Neural cell (in vitro differentiated cells): ENCODE measurements around the gene LAMA5. TPM values are rescaled to one million over a fixed set of nuclear protein-coding genes. Genes with fewer than 3 reads are reported as not detected.

ENCODE experiments used
- H2AFZ ChIP-seq: fragments of 200-600, 300-800 bp; sonication (generic), shearing (Covaris generic); 2 replicates; pipeline ENCODE4 v1.6.0; 2014; ENCODE audit warnings: low read depth, mild to moderate bottlenecking, antibody characterized with exemption, low read length, moderate library complexity
- H3F3A ChIP-seq: fragments of 200-600 bp; shearing (Covaris generic); 2 replicates; pipeline ENCODE4 v1.6.1; 2016; ENCODE audit warnings: mild to moderate bottlenecking, moderate library complexity, mixed read lengths, antibody characterized with exemption, low read length; ENCODE audit not compliant: insufficient read depth, poor library complexity, severe bottlenecking
- H3K27ac ChIP-seq: fragments of 200-600, 300-800 bp; sonication (generic), shearing (Covaris generic); 2 replicates; pipeline ENCODE4 v1.5.1; 2014; ENCODE audit warnings: mild to moderate bottlenecking, low read length, moderate library complexity
- H3K27me3 ChIP-seq: fragments of 300-800, 200-600 bp; sonication (generic), shearing (Covaris generic); 2 replicates; pipeline ENCODE4 v1.6.0; 2014; ENCODE audit warnings: mild to moderate bottlenecking, low read depth, low read length, moderate library complexity; ENCODE audit not compliant: insufficient read depth
- H3K36me3 ChIP-seq: fragments of 300-800, 200-600 bp; sonication (generic), shearing (Covaris generic); 2 replicates; pipeline ENCODE4 v1.5.1; 2014; ENCODE audit warnings: mild to moderate bottlenecking, antibody characterized with exemption, low read length, moderate library complexity; ENCODE audit not compliant: insufficient read depth
- H3K4me2 ChIP-seq: fragments of 300-800, 200-600 bp; sonication (generic), shearing (Covaris generic); 2 replicates; pipeline ENCODE4 v1.6.0; 2014; ENCODE audit warnings: mild to moderate bottlenecking, low read length
- H3K4me3 ChIP-seq: fragments of 300-800, 200-600 bp; sonication (generic), shearing (Covaris generic); 2 replicates; pipeline ENCODE4 v1.5.1; 2014; ENCODE audit warnings: mild to moderate bottlenecking, low read length, moderate library complexity
- H3K79me2 ChIP-seq: fragments of 200-600 bp; shearing (Covaris generic); replicated peaks from 2 replicates; pipeline ENCODE4 v1.6.0; 2014; ENCODE audit warnings: mild to moderate bottlenecking, low read length, moderate library complexity; ENCODE audit not compliant: insufficient read depth
- H3K9ac ChIP-seq: fragments of 300-800, 200-600 bp; sonication (generic), shearing (Covaris generic); 2 replicates; pipeline ENCODE4 v1.6.1; 2016; ENCODE audit warnings: mild to moderate bottlenecking, low read length, mixed read lengths
- H3K9me2 ChIP-seq: fragments of 200-600 bp; shearing (Covaris generic); 2 replicates; pipeline ENCODE4 v1.6.1; 2016; ENCODE audit warnings: mild to moderate bottlenecking, low read length, mixed read lengths; ENCODE audit not compliant: insufficient read depth
- H3K9me3 ChIP-seq: fragments of 200-600, 300-800 bp; sonication (generic), shearing (Covaris generic); 2 replicates; pipeline ENCODE4 v1.6.1; 2016; ENCODE audit warnings: mild to moderate bottlenecking, mixed run types, low read length, moderate library complexity, mixed read lengths
- H4K20me1 ChIP-seq: fragments of 200-600 bp; shearing (Covaris generic); 2 replicates; pipeline ENCODE4 v1.6.1; 2016; ENCODE audit warnings: mild to moderate bottlenecking, mixed run types; ENCODE audit not compliant: insufficient read depth
- EP300 ChIP-seq: fragments of 450-650 bp; conservative IDR thresholded peaks from 2 replicates; pipeline ENCODE4 v1.6.1; 2014; ENCODE audit warnings: antibody characterized with exemption, mild to moderate bottlenecking, moderate library complexity; ENCODE audit not compliant: poor library complexity, severe bottlenecking
- EZH2 ChIP-seq: fragments of 200-600, 300-800 bp; shearing (Covaris generic), sonication (generic); IDR thresholded peaks from 2 replicates; pipeline ENCODE4 v1.6.1; 2014; ENCODE audit warnings: antibody characterized with exemption, low read length, borderline replicate concordance, mild to moderate bottlenecking; ENCODE audit not compliant: insufficient read depth, poor library complexity, severe bottlenecking
- MXI1 ChIP-seq: fragments of 450-650 bp; conservative IDR thresholded peaks from 2 replicates; pipeline ENCODE4 v1.6.1; 2014; ENCODE audit warnings: antibody characterized with exemption, mild to moderate bottlenecking; ENCODE audit not compliant: poor library complexity, severe bottlenecking
- POLR2AphosphoS5 ChIP-seq: IDR thresholded peaks from 2 replicates; pipeline ENCODE4 v1.6.1; 2012
- RAD21 ChIP-seq: fragments of 450-650 bp; conservative IDR thresholded peaks from 2 replicates; pipeline ENCODE4 v1.6.1; 2014; ENCODE audit warnings: antibody characterized with exemption, mild to moderate bottlenecking, moderate library complexity
- SMC3 ChIP-seq: fragments of 450-650 bp; conservative IDR thresholded peaks from 2 replicates; pipeline ENCODE4 v1.6.1; 2014; ENCODE audit warnings: antibody characterized with exemption, mild to moderate bottlenecking, moderate library complexity; ENCODE audit not compliant: poor library complexity
- TAF1 ChIP-seq: IDR thresholded peaks from 2 replicates; pipeline ENCODE4 v1.6.1; 2012; ENCODE audit warnings: low read depth
- polyA plus RNA-seq: library from polyadenylated mRNA; depleted of rRNA; stranded (reverse); fragments of >200 nt; gene quantifications from 2 replicates; pipeline ENCODE4 v1.2.3, GENCODE V29; 2014
- TF ChIP-seq, protein P1 (sequence below): fragments of 450-650 bp; IDR thresholded peaks from 2 replicates; pipeline ENCODE4 v1.5.1; 2014; ENCODE audit warnings: antibody characterized with exemption, mild to moderate bottlenecking, moderate library complexity; ENCODE audit not compliant: poor library complexity, severe bottlenecking
- TF ChIP-seq, protein P2 (sequence below): IDR thresholded peaks from 2 replicates; pipeline ENCODE4 v1.6.1; 2012; ENCODE audit warnings: borderline replicate concordance

The LAMA5 gene
- polyA plus RNA-seq, 1 donor from 2014 or later, result 27.2 TPM

DNA sequence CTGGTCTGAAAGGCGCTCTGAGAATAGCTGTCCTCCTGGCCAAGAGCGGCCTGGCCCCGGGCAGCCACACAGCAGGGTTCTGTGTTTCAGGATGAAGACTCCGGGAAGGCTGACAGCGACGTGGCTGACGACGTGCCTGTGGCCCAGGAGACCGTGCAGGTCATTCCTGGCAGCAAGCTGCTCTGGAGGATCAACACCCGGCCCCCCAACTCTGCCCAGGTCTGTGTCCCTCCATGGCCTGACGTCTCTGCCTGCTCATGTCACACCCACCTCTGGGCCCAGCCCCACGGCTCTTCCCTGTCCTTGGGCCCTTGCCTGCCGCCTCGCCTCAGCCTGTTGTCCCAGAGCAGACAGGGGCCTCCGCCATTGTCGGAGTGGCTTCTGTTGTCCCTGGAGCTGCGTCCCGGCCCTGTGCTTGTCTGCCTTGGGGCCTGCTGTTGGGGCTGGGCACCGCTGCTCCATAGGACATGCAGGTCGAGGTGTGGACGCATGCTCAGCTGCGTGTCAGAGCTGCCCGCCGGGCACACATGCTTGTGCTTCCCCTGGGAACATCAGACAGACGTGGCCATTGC lies 80.5 kb downstream of the LAMA5 start (continued):
- TF ChIP-seq EP300 (no peak), TAF1 (no peak)

DNA sequence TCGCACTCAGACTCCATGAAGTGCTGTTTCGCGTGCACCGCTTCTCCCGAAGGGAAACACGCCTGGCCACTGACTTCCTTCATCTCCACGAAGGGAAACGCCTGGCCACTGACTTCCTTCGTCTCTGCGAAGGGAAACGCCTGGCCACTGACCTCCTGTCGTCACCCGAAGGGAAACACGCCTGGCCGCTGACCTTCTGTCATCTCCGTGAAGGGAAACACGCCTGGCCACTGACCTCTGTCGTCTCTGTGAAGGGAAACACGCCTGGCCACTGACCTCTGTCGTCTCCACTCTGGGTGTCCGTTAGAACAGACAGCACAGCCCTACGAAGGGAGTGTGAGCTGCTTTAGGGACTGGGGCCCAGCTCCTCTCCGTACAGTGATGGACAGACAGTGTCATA lies 81.4 kb downstream of the LAMA5 start:
- no peak overlapping the region for H3K9ac ChIP-seq
- H3K79me2 ChIP-seq, result no peaks in the 10 kb centered on the region
- no peaks in the 10 kb centered on the region for H3K36me3 ChIP-seq
- no peaks in the 10 kb centered on the region for H3F3A ChIP-seq
- H3K9me3 ChIP-seq, result no peaks in the 10 kb centered on the region
- H3K27ac ChIP-seq, result no peak overlapping the region
- no peaks in the 10 kb centered on the region for H3K27me3 ChIP-seq
- TF ChIP-seq POLR2AphosphoS5 (no peak), EZH2 (no peak), RAD21 (no peak), EP300 (no peak), TAF1 (no peak)
- TF ChIP-seq, protein P1, sequence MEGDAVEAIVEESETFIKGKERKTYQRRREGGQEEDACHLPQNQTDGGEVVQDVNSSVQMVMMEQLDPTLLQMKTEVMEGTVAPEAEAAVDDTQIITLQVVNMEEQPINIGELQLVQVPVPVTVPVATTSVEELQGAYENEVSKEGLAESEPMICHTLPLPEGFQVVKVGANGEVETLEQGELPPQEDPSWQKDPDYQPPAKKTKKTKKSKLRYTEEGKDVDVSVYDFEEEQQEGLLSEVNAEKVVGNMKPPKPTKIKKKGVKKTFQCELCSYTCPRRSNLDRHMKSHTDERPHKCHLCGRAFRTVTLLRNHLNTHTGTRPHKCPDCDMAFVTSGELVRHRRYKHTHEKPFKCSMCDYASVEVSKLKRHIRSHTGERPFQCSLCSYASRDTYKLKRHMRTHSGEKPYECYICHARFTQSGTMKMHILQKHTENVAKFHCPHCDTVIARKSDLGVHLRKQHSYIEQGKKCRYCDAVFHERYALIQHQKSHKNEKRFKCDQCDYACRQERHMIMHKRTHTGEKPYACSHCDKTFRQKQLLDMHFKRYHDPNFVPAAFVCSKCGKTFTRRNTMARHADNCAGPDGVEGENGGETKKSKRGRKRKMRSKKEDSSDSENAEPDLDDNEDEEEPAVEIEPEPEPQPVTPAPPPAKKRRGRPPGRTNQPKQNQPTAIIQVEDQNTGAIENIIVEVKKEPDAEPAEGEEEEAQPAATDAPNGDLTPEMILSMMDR, result no peak
- TF ChIP-seq, protein P2, sequence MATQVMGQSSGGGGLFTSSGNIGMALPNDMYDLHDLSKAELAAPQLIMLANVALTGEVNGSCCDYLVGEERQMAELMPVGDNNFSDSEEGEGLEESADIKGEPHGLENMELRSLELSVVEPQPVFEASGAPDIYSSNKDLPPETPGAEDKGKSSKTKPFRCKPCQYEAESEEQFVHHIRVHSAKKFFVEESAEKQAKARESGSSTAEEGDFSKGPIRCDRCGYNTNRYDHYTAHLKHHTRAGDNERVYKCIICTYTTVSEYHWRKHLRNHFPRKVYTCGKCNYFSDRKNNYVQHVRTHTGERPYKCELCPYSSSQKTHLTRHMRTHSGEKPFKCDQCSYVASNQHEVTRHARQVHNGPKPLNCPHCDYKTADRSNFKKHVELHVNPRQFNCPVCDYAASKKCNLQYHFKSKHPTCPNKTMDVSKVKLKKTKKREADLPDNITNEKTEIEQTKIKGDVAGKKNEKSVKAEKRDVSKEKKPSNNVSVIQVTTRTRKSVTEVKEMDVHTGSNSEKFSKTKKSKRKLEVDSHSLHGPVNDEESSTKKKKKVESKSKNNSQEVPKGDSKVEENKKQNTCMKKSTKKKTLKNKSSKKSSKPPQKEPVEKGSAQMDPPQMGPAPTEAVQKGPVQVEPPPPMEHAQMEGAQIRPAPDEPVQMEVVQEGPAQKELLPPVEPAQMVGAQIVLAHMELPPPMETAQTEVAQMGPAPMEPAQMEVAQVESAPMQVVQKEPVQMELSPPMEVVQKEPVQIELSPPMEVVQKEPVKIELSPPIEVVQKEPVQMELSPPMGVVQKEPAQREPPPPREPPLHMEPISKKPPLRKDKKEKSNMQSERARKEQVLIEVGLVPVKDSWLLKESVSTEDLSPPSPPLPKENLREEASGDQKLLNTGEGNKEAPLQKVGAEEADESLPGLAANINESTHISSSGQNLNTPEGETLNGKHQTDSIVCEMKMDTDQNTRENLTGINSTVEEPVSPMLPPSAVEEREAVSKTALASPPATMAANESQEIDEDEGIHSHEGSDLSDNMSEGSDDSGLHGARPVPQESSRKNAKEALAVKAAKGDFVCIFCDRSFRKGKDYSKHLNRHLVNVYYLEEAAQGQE, result no peak
- H3K9me2 ChIP-seq, result no peaks in the 10 kb centered on the region
- no peak overlapping the region for H2AFZ ChIP-seq
- no peak overlapping the region for H3K4me3 ChIP-seq
- no peak overlapping the region for H3K4me2 ChIP-seq
- no peaks in the 10 kb centered on the region for H4K20me1 ChIP-seq

DNA sequence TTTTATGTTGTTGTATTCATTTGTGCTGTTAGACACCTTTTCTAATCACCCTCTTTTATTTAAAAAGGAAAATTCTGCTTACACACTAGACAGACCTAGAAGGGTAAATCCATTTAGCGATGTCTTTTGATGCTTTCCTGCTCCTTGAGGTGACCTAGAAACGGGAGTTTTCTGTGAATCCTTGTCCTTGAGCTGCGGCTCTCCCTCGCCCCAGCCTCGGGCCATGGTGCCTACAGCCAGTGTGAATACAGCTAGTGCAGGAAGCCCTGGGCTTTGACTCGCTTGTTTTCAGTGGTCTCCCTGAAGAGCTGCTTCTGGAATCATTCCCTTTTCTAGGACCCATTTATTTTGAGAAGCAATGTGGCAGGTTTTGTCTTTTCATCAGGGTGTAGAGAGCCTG lies 82.0 kb downstream of the LAMA5 start:
- no peaks in the 10 kb centered on the region for H3K9me3 ChIP-seq
- TF ChIP-seq RAD21 (no peak), EZH2 (no peak), MXI1 (no peak), EP300 (no peak), POLR2AphosphoS5 (no peak), SMC3 (no peak), TAF1 (no peak)
- TF ChIP-seq, protein P2, result no peak
- TF ChIP-seq, protein P1, result no peak
- no peaks in the 10 kb centered on the region for H3K79me2 ChIP-seq
- no peak overlapping the region for H3K4me3 ChIP-seq
- no peak overlapping the region for H3K9ac ChIP-seq
- no peak overlapping the region for H2AFZ ChIP-seq
- no peaks in the 10 kb centered on the region for H4K20me1 ChIP-seq
- no peaks in the 10 kb centered on the region for H3K27me3 ChIP-seq
- H3K36me3 ChIP-seq, result no peaks in the 10 kb centered on the region
- H3K9me2 ChIP-seq, result no peaks in the 10 kb centered on the region
- no peak overlapping the region for H3K4me2 ChIP-seq
- H3K27ac ChIP-seq, result no peak overlapping the region
- H3F3A ChIP-seq, result no peaks in the 10 kb centered on the region
